CD4-positive, alpha-beta T cell treated with Interleukin-6 at 100 ng/mL for 8 hours (primary cell): ENCODE results near the gene CNTNAP1.
"Not testable (repeated sequence)": the region's sequence is repeated elsewhere in the genome, so short reads cannot be mapped to it uniquely, and the experiment has no call there.

ENCODE experiments used
- DNase-seq: peaks from one replicate; pipeline ENCODE4 v3.0.0-alpha.2; 2020; ENCODE audit warnings: mixed read lengths, low spot score

Gene CNTNAP1

DNA sequence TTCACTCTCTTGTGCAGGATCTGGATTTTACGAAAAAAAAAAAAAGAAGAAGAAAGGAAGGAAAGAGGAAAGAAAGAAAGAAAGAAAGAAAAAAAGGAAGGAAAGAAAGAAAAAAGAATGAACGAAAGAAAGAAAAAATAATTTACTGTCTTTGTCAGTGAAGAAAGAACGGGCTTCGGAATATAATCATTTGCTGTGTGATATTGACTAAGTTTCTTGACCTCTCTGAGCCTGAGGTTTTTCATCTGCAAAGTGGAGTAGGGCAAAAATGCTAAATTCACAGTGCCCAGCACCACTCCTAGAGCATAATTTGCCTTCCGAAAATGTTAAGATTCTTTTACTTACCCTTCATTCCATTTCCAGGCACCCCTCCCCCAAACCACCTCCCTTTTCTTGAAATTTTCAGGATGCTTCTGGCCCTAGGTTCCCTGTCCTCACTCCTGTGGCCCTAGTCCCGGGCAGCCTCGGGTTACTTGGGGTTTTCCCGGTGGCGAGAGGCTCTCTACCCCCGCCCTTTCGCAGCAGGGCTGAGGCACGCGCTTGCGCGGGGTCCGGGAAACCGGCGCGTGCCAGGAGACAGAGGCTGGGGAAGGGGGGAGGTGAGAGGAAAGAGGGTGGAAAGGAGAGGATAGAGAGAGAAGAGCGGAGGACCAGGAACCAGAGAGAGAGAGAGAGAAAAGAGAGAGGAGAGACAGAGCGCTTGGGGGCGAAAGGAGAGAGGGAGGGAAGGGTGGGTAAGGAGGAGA lies at the start of gene CNTNAP1:
TSS of gene CNTNAP1 (plus strand) at position 556 of the 746 bp plus-strand sequence. CDS start 299 bp downstream, outside the sequence.
- no peak for DNase-seq

DNA sequence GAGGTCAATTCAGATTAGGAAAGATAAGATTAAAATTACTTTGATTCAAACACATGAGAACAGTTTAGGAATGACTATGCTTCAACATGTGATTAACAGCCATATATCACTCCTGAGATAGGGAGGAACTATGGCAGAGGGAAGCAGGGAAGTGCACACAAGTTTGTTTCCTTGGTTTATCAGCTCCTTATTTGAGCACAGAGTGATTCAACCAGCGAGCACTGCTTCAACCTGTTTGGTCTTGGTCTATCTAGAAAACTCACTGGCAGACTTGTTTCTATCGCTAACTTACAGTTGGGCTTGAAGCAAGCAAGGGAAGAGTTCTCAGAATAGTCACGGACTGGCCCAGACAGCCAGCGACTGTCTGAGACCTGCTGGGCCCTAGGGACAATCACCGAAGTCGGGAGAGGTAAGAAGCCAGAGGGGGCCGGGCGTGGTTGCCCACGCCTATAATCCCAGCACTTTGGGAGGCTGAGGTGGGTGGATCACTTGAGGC lies 49.3 kb upstream of the CNTNAP1 start:
- no peak for DNase-seq

DNA sequence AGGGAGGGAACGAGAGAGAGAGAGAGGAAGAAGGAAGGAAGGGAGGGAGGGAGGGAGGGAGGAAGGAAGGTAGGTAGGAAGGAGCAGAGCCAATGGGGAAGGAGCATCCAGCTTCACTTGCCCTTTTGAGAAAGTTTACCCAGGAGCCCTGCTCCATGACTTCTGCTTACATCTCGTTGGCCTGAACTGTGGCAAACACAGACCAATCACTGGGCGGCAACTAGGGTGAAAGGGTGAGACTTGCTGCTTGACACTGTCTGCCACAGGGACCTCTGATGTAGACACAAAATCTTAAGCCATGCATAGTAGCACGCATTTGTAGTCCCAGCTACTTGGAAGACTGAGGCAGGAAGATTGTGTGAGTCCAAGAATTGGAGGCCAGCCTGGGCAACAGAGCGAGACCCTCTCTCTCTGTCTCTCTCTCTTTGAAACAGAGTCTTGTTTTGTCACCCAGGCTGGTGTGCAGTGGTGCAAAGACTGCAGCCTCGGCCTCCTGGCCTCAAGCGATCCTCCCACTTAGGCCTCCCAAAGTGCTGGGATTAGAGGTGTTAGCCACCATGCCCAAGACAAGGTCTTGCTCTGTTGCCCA lies 42.7 kb upstream of the CNTNAP1 start:
- DNase-seq, result no peak

DNA sequence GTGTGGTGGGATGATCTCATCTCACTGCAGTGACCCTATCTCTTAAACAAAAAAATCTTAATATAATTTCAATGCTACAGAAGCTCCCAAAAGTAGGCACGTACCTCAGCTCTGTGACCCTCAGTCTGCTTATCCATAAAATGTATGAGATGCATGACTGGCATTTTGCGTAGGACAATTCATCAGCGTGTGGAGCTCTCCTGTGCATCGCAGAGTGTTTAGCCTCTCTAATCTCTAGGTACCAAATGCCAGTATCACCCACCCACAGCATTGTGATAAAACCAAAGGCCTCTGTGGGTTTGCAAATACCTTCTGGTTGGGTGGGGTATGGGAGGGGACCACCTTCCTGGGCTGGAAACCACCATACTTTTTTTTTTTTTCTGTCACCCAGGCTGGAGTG lies 42.2 kb upstream of the CNTNAP1 start:
- no peak for DNase-seq

DNA sequence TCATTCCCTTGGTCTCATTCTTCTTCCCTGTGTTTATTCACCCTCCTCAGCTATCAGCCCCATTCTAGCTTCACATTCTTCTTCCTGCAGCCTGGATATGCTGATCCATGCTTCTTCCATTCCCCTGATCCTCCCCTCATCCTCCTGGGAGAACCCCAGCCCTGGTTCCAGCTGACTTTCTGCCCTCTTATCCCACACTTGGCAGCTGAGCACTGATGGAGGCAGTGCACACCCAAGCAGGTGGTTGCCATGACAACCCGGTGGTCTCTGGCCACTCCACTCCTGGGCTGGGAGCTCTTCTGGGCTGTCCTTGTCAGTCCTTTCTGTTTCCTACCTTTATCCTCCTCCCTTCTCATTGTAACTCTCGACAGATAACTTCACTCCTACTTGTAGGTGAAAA lies 40.0 kb upstream of the CNTNAP1 start:
- DNase-seq, result no peak

DNA sequence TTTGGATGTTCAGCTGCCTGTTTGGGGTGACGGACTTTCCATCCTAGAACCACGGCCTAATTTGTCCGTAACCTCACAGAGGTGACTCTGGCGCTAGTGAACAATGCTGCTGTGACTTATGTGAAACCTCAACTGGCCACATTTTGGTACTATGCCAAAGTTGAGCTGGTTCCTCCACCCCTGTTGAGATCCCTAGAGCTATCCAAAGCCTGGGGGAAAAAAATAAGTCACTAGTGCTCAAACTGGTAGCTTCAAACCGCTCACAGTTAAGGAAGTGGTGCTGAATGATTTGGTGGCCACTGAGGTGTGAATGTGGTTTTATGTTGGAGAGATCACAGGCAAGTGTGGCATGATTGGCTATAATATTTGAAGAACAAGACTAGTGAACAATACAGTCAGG lies 34.6 kb upstream of the CNTNAP1 start:
- DNase-seq, result no peak

DNA sequence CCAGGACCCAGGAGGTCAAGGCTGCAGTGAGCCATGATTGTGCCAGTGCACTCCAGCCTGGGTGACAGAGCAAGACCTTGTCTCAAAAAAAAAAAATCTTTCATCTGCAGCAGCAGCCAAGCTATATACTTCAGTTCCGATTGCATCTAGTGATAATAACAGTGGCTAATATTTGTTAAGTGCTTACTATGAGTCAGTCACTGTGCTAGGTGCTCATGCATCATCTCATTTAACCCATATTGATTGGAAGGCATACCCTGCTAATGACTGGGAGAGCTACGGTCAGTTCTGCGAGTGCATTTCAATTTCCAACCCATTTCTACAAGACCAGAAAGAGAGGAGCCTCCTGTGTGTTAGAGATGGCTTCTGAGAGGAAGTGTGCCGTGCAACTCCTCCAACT lies 30.9 kb upstream of the CNTNAP1 start:
- DNase-seq, result no peak

DNA sequence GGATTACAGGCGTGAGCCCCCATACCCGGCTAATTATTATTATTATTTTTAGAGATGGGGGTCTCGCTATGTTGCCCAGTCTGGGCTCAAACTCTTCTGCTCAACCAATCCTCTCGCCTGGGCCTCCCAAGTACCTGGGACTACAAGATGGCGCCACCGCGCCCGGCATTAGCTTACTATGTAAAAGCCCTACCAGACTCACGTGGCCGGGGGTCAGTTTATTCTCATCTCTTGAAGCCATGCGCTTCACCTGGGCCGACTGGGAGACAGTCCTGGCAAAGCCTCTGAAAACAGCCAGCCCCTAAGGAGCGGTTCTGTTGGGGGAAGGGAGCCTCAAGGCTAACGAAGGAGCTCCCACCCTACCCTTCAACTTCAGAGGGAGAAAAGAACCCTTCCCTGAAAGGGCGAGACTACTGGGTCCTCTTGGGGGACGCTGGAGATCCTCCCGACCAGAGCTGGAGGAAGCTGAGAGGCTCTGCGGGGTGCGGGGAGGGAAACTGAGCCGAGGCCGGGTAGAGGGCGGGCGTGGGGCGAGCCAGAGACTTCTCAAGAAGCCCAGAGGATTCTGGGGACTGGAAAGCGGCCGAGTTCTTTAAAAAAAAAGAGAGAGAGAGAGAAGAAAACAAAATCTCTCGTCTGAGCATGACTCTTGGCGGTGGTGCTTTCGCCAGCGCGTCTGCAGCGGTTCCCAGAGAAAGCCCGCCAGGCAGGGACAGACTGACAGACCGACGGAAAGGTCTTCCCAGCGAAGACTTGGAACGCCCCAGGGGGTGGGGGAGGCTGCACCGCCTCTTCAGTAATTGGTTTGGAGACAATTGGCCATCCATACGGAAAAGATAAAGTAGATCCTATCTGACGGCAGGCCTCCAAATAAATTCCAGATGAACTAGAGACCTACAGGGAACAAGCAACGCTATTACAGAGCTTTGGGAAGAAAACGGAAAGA lies 28.9 kb upstream of the CNTNAP1 start:
- no peak for DNase-seq

DNA sequence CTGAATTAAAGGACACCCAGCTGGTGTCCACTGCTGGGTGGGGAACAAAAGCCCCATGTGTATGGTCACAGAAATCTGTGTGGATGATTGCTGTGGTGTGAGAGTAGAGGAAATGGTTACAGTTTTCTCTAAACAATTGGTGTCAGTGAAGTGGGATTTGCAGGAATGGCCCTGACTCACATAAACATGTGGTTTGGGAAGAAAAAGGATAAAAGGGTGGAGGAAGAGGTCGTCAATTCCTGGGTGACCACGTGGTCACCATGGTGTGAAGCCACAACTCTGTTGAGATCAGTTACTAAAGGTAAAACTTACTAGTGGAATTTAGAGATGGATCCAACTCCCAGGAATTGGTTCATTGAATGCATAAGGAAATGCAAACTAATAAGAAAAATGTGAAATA lies 26.8 kb upstream of the CNTNAP1 start:
- DNase-seq, result no peak

DNA sequence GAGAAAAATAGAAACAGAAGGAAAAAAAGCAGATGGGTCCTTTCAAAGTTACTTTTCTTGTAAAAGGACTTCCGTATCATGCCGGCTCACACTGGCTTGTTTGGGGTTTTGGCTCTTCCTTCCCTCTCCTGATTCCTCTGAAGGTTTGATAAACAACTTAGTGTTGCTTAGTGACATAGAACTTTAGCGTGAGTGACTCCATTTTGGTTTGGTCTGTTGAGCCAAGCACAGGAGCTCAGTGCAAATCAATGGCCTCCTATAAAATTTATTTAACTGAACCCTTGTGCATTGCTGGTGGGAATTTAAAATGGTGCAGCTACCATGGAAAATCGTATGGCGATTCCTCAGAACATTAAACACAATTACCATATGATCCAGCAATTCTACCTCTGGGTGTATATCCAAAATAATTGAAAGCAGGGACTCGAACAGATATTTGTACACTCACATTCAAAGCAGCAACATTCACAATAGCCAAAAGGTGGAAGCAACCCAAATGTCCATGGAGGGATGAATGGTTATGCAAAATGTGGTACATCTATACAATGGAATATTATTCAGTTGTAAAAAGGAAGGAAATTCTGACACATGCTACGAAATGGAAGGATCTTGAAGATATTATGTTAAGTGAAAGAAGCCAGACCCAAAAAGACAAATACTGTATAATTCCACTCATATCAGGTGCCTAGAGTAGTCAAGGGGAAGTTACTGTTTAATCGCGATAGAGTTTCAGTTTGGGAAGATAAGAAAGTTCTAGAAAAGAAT lies 24.3 kb upstream of the CNTNAP1 start:
- no peak for DNase-seq

DNA sequence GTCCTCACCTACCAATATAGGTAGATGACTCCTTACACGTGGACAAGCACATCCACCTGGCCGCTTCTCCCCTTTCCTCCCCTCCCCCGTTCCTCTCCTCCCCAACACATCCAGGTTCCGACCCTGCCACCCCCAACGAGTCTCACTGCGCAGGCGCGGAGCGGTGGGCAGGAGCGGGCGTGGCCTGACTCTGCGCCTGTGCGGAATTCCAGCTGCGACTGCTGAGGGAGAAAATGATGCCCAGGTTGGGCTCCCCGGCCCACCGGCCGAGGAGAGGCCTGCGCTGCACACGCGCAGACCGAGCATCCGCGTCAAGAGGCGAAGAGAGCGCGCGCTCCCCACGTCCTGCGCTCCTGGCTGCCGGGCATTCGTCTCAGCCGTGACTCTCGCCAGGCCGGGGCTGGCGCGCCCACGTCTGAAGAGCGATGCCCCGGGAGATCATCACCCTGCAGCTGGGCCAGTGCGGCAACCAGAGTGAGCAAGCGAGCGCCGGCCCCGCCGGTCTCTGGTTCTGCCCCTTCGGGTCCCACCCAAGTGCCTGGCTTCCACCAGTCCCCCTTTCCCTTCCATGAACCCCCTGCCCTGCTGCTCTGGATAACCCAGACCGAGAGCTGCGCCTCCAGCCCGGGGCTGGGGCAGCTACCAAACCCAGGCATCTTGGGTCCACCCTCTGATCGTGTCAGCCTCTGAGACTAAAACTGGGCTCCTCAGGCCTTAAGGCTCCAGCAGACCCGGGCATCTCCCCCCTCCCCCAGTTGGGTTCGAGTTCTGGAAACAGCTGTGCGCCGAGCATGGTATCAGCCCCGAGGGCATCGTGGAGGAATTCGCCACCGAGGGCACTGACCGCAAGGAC lies 23.0 kb upstream of the CNTNAP1 start, which contains the start of gene TUBG2:
TSS of gene TUBG2 (plus strand) at position 206 of the 853 bp plus-strand sequence. CDS start at position 426, 220 bp downstream.
- peak; percentile 75 for DNase-seq

DNA sequence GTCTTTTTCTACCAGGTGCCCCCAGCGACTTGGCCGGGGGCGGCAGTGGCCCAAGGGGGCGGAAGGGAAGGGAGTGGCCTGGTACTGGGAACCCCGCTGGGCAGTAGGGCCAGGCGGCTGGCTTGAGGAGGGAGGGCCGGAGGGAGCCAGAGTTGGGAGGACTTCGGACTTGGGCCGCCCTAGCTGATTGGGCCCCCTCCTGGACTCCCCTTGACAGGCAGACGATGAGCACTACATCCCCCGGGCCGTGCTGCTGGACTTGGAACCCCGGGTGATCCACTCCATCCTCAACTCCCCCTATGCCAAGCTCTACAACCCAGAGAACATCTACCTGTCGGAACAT lies 22.4 kb upstream of the CNTNAP1 start:
- DNase-seq, result not testable (repeated sequence)

DNA sequence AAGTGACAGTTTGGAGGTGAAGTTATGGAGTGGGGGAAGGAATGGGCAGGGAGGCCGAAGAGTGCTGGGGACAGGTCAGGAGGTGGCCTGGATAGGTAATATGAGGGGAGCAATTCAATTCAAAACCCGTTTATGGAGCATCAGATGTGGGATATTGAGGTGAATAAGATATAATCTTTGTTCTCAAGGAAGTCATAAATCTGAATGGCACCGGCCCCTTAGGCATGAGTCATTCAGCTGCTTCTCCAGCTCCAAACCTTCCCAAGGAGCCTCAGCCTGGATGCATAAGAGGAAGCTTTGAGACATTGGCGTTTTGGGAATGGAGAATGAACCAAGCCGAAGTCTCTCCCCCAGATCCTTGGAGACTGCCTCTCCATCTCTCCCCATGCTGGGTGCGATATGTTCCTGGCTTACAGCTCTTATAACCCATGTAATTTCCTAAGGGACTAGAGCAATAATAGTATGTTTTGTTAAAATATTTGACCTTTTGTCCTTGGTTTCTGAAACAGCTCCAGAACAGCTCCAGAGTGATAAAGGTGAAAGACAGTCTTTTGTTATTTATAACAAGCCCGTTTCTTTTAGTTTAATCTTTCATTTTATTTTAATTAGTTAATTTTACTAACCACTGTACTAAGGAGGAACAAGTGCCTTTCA lies 21.5 kb upstream of the CNTNAP1 start:
- DNase-seq, result no peak

DNA sequence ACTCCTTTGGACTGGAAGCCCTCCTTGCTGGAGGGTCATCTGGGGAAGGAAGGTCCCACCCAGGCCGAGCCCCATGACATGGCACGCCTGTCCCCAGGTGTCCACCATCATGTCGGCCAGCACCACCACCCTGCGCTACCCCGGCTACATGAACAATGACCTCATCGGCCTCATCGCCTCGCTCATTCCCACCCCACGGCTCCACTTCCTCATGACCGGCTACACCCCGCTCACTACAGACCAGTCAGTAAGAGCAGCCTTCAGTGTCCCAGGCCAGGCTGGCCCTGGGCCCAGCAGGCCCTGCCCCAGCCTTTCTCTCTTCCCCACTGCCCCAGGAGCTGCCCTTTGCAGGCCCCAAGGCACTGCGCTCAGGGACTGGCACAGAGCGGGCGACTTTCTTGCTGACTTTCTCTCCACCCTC lies 16.7 kb upstream of the CNTNAP1 start:
- DNase-seq, result no peak

DNA sequence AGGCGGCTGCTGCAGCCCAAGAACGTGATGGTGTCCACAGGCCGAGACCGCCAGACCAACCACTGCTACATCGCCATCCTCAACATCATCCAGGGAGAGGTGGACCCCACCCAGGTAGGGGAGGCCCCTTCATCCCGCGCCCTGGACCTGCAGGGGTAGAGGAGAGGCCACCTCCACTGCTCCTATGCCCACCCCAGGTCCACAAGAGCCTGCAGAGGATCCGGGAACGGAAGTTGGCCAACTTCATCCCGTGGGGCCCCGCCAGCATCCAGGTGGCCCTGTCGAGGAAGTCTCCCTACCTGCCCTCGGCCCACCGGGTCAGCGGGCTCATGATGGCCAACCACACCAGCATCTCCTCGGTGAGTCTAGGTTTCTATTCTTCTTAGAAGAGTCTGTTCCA lies 16.2 kb upstream of the CNTNAP1 start:
- DNase-seq, result not testable (repeated sequence)

DNA sequence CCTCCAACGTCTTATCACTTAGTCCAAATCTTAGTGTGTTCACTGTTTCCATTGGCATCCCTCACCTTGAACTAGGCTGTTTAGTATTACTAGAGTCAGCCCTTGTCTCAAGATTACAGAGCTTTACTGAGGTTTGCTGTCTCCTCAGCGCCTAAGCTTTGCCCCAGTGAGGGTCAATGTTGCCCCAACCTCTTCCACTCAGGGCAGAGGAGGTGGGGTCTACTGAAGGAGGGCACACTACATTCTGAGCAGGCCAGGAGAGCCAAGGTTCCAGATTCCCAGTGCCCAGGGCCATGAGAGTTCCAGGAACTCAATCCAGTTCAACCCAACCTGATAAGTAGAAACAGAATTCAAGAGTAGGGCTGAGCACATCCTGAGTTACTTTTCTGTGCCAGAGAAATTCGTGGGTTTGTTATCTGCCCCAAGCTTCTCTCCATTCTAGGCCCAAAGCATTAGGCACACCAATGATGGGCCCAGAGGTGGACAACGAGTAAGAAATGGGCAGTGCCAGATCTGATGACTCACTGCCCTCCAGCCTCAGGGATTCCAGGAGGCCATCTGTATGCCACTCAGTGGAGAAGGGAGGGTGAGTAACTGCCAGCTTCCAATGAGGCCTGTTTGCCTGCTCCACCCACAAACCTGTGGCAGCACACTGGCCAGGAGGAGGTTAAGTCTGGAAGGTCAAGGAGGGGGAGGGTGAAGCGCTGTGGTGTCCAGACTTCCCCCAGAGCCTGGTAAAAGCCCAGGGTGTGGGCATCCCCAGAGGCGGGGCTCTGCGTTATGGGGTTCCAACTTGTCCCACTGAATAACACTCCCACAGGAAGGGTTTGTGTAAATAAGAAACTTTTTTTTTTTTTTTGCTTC lies 15.0 kb upstream of the CNTNAP1 start:
- no peak for DNase-seq

DNA sequence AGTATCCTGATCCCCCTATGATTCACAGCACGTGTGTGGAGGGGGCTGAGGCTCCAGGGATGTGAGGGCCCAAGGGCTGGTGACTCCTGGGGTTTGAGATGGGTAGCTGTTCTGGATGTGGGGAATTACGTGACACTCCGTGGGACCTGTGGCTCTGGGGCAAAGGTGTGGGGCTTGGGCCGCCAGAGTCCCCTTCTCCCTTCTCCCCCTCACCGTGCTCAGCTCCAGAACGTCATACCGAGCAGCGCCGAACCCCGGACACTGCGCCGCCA lies 12.7 kb upstream of the CNTNAP1 start:
- DNase-seq, result no peak

DNA sequence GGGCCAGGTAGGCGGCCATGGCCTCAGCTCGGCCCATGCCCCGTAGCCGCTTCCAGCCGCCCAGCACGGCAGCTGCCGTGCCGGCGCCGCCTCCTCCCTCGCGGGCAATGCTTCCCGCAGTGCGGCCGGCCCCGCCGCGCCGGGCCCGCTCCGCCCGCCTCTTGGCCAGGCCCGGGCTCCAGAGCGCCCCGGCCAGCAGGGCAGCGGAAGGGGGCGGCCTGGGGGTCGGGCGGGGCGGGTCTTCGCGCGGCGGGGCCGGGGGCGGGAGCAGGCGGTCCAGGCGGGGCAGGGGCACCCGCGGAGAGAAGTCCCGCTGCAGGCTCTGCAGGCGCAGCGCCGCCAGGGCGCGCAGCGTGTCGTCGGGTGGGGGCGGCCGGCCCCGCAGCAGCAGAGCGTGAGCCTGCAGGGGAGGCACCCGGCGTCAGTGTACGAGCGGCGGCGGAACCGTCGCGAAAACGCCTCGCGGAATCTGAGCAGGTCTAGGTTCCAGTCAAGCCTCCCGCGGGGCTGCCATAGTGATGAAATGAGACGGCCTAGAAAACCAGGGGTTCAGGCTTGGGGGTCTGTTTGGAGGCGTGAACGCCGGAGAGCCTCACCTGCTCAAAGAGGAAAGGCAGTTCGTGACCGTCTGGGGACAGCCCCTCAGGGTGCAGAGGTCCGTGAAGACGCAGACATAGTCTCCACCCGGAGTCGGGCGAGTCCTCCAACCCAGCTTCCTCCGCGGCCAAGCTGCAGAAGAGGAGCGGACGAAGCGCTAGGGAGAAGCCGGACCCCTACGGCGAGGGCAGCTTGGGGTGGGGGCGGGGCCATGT lies 12.1 kb upstream of the CNTNAP1 start:
- DNase-seq, result peak; percentile 38
